ENCODE measurements around the gene LIM2. TPM values are rescaled to one million over a fixed set of nuclear protein-coding genes. Genes with fewer than 3 reads are reported as not detected.

LIM2 gene
- total RNA-seq, 1 experiment from 2014 or later, result not detected

- H3F3A ChIP-seq (ENCODE audit: insufficient read depth, low read depth), result no peaks in the 10 kb centered on the region
Measured at GRCh38 chr19:51431124-51431523, 43.4 kb upstream of the LIM2 start.

DNA sequence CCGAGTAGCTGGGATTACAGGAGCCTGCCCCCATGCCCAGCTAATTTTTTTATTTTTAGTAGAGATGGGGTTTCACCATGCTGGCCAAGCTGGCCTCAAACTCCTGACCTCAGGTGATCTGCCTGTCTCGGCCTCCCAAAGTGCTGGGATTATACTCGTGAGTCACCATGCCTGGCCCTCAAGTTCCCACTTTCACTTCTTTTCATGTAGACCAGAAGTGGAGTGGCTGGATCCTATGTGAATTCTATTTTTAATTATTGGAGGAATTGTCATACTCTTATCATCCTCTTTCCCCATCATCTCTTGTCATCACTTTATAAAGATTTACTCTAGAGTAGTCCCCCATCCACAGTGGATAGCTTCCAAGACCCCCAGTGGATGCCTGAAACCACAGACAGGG, 42.4 kb upstream of the LIM2 start:
- no peak overlapping the region for H3K27ac ChIP-seq
- H3K9me2 ChIP-seq (ENCODE audit: insufficient read depth), result no peaks in the 10 kb centered on the region
- H3K27me3 ChIP-seq (ENCODE audit: insufficient read depth, low read depth), result peaks cover 86% of the 10 kb centered on the region
- CTCF ChIA-PET, result no interaction called here
- no peak for DNase-seq
- no peak overlapping the region for H3K4me3 ChIP-seq
- no peaks in the 10 kb centered on the region for H3K4me1 ChIP-seq (replicated peaks; ENCODE audit: insufficient read depth)
- TF ChIP-seq, protein P1, sequence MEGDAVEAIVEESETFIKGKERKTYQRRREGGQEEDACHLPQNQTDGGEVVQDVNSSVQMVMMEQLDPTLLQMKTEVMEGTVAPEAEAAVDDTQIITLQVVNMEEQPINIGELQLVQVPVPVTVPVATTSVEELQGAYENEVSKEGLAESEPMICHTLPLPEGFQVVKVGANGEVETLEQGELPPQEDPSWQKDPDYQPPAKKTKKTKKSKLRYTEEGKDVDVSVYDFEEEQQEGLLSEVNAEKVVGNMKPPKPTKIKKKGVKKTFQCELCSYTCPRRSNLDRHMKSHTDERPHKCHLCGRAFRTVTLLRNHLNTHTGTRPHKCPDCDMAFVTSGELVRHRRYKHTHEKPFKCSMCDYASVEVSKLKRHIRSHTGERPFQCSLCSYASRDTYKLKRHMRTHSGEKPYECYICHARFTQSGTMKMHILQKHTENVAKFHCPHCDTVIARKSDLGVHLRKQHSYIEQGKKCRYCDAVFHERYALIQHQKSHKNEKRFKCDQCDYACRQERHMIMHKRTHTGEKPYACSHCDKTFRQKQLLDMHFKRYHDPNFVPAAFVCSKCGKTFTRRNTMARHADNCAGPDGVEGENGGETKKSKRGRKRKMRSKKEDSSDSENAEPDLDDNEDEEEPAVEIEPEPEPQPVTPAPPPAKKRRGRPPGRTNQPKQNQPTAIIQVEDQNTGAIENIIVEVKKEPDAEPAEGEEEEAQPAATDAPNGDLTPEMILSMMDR (conservative IDR thresholded peaks at IDR 0.05), result no peak
- no peak for TF ChIP-seq EZH2 (IDR thresholded peaks at IDR 0.05; ENCODE audit: low read depth)
- H2AFZ ChIP-seq, result no peak overlapping the region
- no peaks in the 10 kb centered on the region for H3K79me2 ChIP-seq (ENCODE audit: low read depth)
- H3K36me3 ChIP-seq (ENCODE audit: low read depth), result no peaks in the 10 kb centered on the region
- intact Hi-C loops (cut with micrococcal nuclease; ENCODE audit: unreplicated experiment), result no loop called here
- H3F3A ChIP-seq (ENCODE audit: insufficient read depth, low read depth), result no peaks in the 10 kb centered on the region
- POLR2A ChIA-PET (ENCODE audit: unreplicated experiment), result interaction anchor here (0.7 kb wide), 1 partner anchor 98 kb away, joined by 4 read pairs; no protein-coding TSS in a partner anchor
- no peaks in the 10 kb centered on the region for H4K20me1 ChIP-seq (ENCODE audit: insufficient read depth)
- no peak overlapping the region for H3K4me2 ChIP-seq
- H3K9me3 ChIP-seq (ENCODE audit: insufficient read depth, low read depth), result no peaks in the 10 kb centered on the region
- no TSS peak for BruUV-seq (replicated peaks)

More at GRCh38 chr19:51431124-51431523, 43.4 kb upstream of the LIM2 start:
- Histone ChIP-seq H3K79me2 (ENCODE audit: low read depth) (no peaks in the 10 kb centered on the region), H3K4me1 (replicated peaks; ENCODE audit: insufficient read depth) (no peaks in the 10 kb centered on the region), H3K4me2 (no peak overlapping the region), H3K27me3 (ENCODE audit: insufficient read depth, low read depth) (peaks cover 88% of the 10 kb centered on the region), H3K9me3 (ENCODE audit: insufficient read depth, low read depth) (no peaks in the 10 kb centered on the region), H3K27ac (no peak overlapping the region), H3K9me2 (ENCODE audit: insufficient read depth) (no peaks in the 10 kb centered on the region), H2AFZ (no peak overlapping the region), H4K20me1 (ENCODE audit: insufficient read depth) (no peaks in the 10 kb centered on the region), H3K4me3 (no peak overlapping the region), H3K36me3 (ENCODE audit: low read depth) (no peaks in the 10 kb centered on the region)
- DNase-seq, result no peak
- BruUV-seq (replicated peaks), result no TSS peak
- ChIA-PET CTCF (no interaction called here), POLR2A (ENCODE audit: unreplicated experiment) (no interaction called here)
- TF ChIP-seq, protein P1 (conservative IDR thresholded peaks at IDR 0.05), result no peak
- TF ChIP-seq EZH2 (IDR thresholded peaks at IDR 0.05; ENCODE audit: low read depth), result no peak
- intact Hi-C loops (cut with micrococcal nuclease; ENCODE audit: unreplicated experiment), result no loop called here

- ChIA-PET POLR2A (ENCODE audit: unreplicated experiment) (interaction anchor here (0.7 kb wide), 1 partner anchor 49 kb away, joined by 3 read pairs; no protein-coding TSS in a partner anchor), CTCF (no interaction called here)
- Histone ChIP-seq H3K9me3 (ENCODE audit: insufficient read depth, low read depth) (no peaks in the 10 kb centered on the region), H3K27me3 (ENCODE audit: insufficient read depth, low read depth) (peaks cover 61% of the 10 kb centered on the region), H3F3A (ENCODE audit: insufficient read depth, low read depth) (no peaks in the 10 kb centered on the region), H3K79me2 (ENCODE audit: low read depth) (no peaks in the 10 kb centered on the region), H3K4me2 (no peak overlapping the region), H4K20me1 (ENCODE audit: insufficient read depth) (no peaks in the 10 kb centered on the region), H3K9me2 (ENCODE audit: insufficient read depth) (no peaks in the 10 kb centered on the region), H2AFZ (no peak overlapping the region), H3K4me1 (replicated peaks; ENCODE audit: insufficient read depth) (no peaks in the 10 kb centered on the region), H3K36me3 (ENCODE audit: low read depth) (no peaks in the 10 kb centered on the region), H3K27ac (no peak overlapping the region), H3K4me3 (no peak overlapping the region)
- TF ChIP-seq, protein P1 (conservative IDR thresholded peaks at IDR 0.05), result no peak
- no peak for TF ChIP-seq EZH2 (IDR thresholded peaks at IDR 0.05; ENCODE audit: low read depth)
- no peak for DNase-seq
- no TSS peak for BruUV-seq (replicated peaks)
- intact Hi-C loops (cut with micrococcal nuclease; ENCODE audit: unreplicated experiment), result loop anchor here (10.0 kb wide), 1 partner anchor 228 kb away; no protein-coding TSS in a partner anchor
Measured at GRCh38 chr19:51427201-51427600, 39.4 kb upstream of the LIM2 start.

Data from PC-9 (cell line).